SU-DHL-6 (cell line): ENCODE data around the gene RPRD1B.

ENCODE experiments used
- EZH2phosphoT487 ChIP-seq: fragments of 200-600 bp; sonication (generic), shearing (Covaris generic); conservative IDR thresholded peaks from 2 replicates; pipeline ENCODE4 v1.6.1; 2018; ENCODE audit warnings: mild to moderate bottlenecking, antibody characterized with exemption, low read length, moderate library complexity, mixed read lengths
- TF ChIP-seq, protein P1 (sequence below): fragments of 200-600 bp; sonication (generic); IDR thresholded peaks from one replicate; pipeline ENCODE4 v1.5.1; 2017; ENCODE audit warnings: antibody characterized with exemption, mild to moderate bottlenecking, low read length, moderate library complexity; ENCODE audit not compliant: insufficient read depth, poor library complexity, severe bottlenecking

DNA sequence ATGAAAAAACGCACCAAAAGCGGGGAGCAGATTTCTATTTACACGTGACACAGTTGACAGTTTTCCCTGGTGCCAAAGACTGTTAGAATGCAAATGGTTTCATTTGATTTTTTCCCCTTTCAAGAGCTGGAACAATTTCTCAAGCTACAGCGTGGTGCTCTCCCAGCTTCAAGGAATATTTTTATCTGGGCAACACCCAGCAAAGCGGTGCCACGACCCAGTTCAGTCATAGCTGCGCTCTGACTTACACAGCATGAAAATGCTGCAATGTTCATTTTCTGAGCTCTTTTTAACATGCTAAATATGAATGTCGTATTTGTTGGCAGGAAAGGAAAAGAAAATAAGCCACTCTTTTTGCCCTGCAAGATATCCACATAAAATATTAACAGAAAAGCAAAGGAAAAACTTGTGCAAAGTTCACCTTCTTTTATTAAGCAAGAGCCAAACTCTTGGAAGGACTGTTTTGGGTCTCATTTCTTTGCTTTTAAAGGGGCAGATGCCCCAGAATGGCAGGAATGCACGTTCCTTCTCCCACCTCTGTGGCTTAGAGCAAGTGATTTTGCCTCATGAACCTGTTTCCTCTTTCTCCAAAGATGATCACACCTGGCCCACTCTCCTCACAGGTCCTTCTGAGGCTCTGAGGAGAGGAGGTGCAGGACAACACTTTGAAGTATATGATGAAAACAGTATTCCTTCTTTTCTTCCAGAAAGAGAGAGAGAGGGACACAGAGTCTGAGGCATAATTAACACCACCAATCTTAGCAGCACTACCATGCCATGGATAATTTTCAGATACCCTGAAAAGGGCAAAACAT is 47.3 kb upstream of the RPRD1B start:
- TF ChIP-seq, protein P1, sequence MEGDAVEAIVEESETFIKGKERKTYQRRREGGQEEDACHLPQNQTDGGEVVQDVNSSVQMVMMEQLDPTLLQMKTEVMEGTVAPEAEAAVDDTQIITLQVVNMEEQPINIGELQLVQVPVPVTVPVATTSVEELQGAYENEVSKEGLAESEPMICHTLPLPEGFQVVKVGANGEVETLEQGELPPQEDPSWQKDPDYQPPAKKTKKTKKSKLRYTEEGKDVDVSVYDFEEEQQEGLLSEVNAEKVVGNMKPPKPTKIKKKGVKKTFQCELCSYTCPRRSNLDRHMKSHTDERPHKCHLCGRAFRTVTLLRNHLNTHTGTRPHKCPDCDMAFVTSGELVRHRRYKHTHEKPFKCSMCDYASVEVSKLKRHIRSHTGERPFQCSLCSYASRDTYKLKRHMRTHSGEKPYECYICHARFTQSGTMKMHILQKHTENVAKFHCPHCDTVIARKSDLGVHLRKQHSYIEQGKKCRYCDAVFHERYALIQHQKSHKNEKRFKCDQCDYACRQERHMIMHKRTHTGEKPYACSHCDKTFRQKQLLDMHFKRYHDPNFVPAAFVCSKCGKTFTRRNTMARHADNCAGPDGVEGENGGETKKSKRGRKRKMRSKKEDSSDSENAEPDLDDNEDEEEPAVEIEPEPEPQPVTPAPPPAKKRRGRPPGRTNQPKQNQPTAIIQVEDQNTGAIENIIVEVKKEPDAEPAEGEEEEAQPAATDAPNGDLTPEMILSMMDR, result no peak
- TF ChIP-seq EZH2phosphoT487, result no peak
